Fibroblast of gingiva (primary cell): ENCODE results near the gene TRAPPC1.
"Not testable (repeated sequence)": the region's sequence is repeated elsewhere in the genome, so short reads cannot be mapped to it uniquely, and the experiment has no call there.

Experiments used
- DNase-seq: peaks from one replicate; pipeline ENCODE4 v3.0.0-alpha.2; 2011; ENCODE audit warnings: low read depth

TRAPPC1 gene

GRCh38 chr17:7931709-7932482, at the start of gene TRAPPC1, which contains the start of gene CNTROB:
Gene TRAPPC1, minus strand, starts transcription at chr17:7931946. Its CDS starts 117 bp downstream, at chr17:7931829.
Gene CNTROB, plus strand, starts transcription at chr17:7932206. Its CDS starts 874 bp downstream, at chr17:7933080.
- DNase-seq: peak; percentile 99

GRCh38 chr17:7977805-7978204, 46.1 kb upstream of the TRAPPC1 start:
- DNase-seq: no peak

- no peak for DNase-seq
Measured at GRCh38 chr17:7977039-7977438, 45.3 kb upstream of the TRAPPC1 start.

GRCh38 chr17:7974638-7975131, 42.9 kb upstream of the TRAPPC1 start:
- no peak for DNase-seq

- peak; percentile 40 for DNase-seq
Measured at GRCh38 chr17:7972131-7972785, 40.5 kb upstream of the TRAPPC1 start.

GRCh38 chr17:7971651-7972050, 39.9 kb upstream of the TRAPPC1 start:
- DNase-seq: no peak

GRCh38 chr17:7969433-7969832, 37.7 kb upstream of the TRAPPC1 start:
- DNase-seq: peak; percentile 72

- no peak for DNase-seq
Measured at GRCh38 chr17:7967751-7968150, 36.0 kb upstream of the TRAPPC1 start.

- no peak for DNase-seq
Measured at GRCh38 chr17:7961421-7961820, 29.7 kb upstream of the TRAPPC1 start.

GRCh38 chr17:7959503-7960253, 27.9 kb upstream of the TRAPPC1 start:
- peak; percentile 39 for DNase-seq

GRCh38 chr17:7956228-7956965, 24.7 kb upstream of the TRAPPC1 start:
- no peak for DNase-seq

- DNase-seq: no peak
Measured at GRCh38 chr17:7955414-7956227, 23.9 kb upstream of the TRAPPC1 start.

- DNase-seq: not testable (repeated sequence)
Measured at GRCh38 chr17:7953266-7953665, 21.5 kb upstream of the TRAPPC1 start.

GRCh38 chr17:7951143-7951792, 19.5 kb upstream of the TRAPPC1 start:
- no peak for DNase-seq

- no peak for DNase-seq
Measured at GRCh38 chr17:7950578-7950977, 18.8 kb upstream of the TRAPPC1 start.

- DNase-seq: no peak
Measured at GRCh38 chr17:7947651-7948050, 15.9 kb upstream of the TRAPPC1 start.

GRCh38 chr17:7946441-7946840, 14.7 kb upstream of the TRAPPC1 start:
- DNase-seq: no peak

GRCh38 chr17:7945651-7946050, 13.9 kb upstream of the TRAPPC1 start:
- no peak for DNase-seq

GRCh38 chr17:7944326-7944725, 12.6 kb upstream of the TRAPPC1 start:
- DNase-seq: no peak

- DNase-seq: no peak
Measured at GRCh38 chr17:7943291-7943690, 11.5 kb upstream of the TRAPPC1 start.
